MCF 10A (cell line): Measurements from ENCODE around the gene NATD1. TPM values are rescaled to one million over a fixed set of nuclear protein-coding genes. Genes with fewer than 3 reads are reported as not detected.

Source experiments
- BruUV-seq: library from RNA; stranded (reverse); fragments of 400-500 nt; replicated peaks from 2 replicates; lab custom pipeline; 2021; lab: Mats Ljungman, UMichigan
- CTCF ChIA-PET: fragments of 300-600 bp; sonication (Branson Sonifier 250); formaldehyde crosslinking; extraction: SDS; loops from one replicate; lab custom pipeline; 2021; ENCODE audit warnings: antibody characterized with exemption, inconsistent platforms; lab: Yijun Ruan, JAX
- POLR2A ChIA-PET: fragments of 300-600, 350-650 bp; sonication (Branson Sonifier 250); formaldehyde crosslinking; extraction: SDS; loops from one replicate; lab custom pipeline; 2020; ENCODE audit warnings: antibody characterized with exemption, inconsistent platforms; lab: Yijun Ruan, JAX
- DNase-seq: peaks from one replicate; pipeline ENCODE4 v3.0.0-alpha.2; 2018; ENCODE audit not compliant: unreplicated experiment
- H3K27ac Mint-ChIP-seq: one replicate; pipeline ENCODE4 v1.8.0; 2022; ENCODE audit warnings: mild to moderate bottlenecking, low read depth, mixed read lengths; ENCODE audit not compliant: unreplicated experiment
- H3K27me3 Mint-ChIP-seq: one replicate; pipeline ENCODE4 v1.8.0; 2022; ENCODE audit warnings: mixed read lengths; ENCODE audit not compliant: insufficient read depth, unreplicated experiment
- H3K36me3 Mint-ChIP-seq: one replicate; pipeline ENCODE4 v1.8.0; 2022; ENCODE audit warnings: mild to moderate bottlenecking, moderate library complexity, mixed read lengths; ENCODE audit not compliant: insufficient read depth, unreplicated experiment
- H3K4me1 Mint-ChIP-seq: one replicate; pipeline ENCODE4 v1.8.0; 2022; ENCODE audit warnings: mixed read lengths; ENCODE audit not compliant: insufficient read depth, unreplicated experiment
- H3K4me3 Mint-ChIP-seq: one replicate; pipeline ENCODE4 v1.8.0; 2022; ENCODE audit warnings: mild to moderate bottlenecking, moderate library complexity, mixed read lengths; ENCODE audit not compliant: unreplicated experiment
- H3K9me3 Mint-ChIP-seq: one replicate; pipeline ENCODE4 v1.8.0; 2022; ENCODE audit warnings: mixed read lengths; ENCODE audit not compliant: unreplicated experiment
- CTCF ChIP-seq: fragments of 200-600 bp; IDR thresholded peaks from one replicate; pipeline ENCODE4 v1.8.0; 2022; ENCODE audit warnings: antibody characterized with exemption, mild to moderate bottlenecking; ENCODE audit not compliant: unreplicated experiment
- intact Hi-C: fragments of 100-400 bp; cut with micrococcal nuclease; formaldehyde crosslinking; loops from 2 replicates; pipeline ENCODE4 v1.14.1; 2022
- total RNA-seq: library from RNA; stranded (reverse); gene quantifications from 2 replicates; pipeline ENCODE4 v1.2.3, GENCODE V29; 2022

Gene NATD1
- total RNA-seq, 1 experiment from 2014 or later, result 2.3 TPM

GRCh38 chr17:21284319-21285163 is 31.3 kb upstream of the NATD1 start, which contains the start of gene MAP2K3:
TSS of gene MAP2K3 (plus strand) at chr17:21284711. CDS start at chr17:21284921, 210 bp downstream.
- BruUV-seq, result TSS peak; percentile 49
- CTCF ChIA-PET, result interaction anchor here (0.6 to 2.8 kb wide), 7 partner anchors 13 to 229 kb away, joined by 3 to 22 read pairs (median 3); no protein-coding TSS in a partner anchor
- peak within 1 kb of the TSS; percentile 83 for H3K27ac Mint-ChIP-seq
- peak; percentile 99 for DNase-seq
- no peaks in the 10 kb centered on the region for H3K36me3 Mint-ChIP-seq
- POLR2A ChIA-PET, result interaction anchor here (0.7 to 4.1 kb wide), 7 partner anchors 8 to 241 kb away, joined by 3 to 47 read pairs (median 27); partner anchors contain the start of genes DHRS7B, NATD1, TMEM11 and USP22
- H3K4me3 Mint-ChIP-seq, result peak within 1 kb of the TSS; percentile 86
- H3K27me3 Mint-ChIP-seq, result no peaks in the 10 kb centered on the region
- intact Hi-C loops, result loop anchor here (5.0 kb wide), 1 partner anchor 72 kb away; the partner anchor contains the start of gene TMEM11
- no peak for TF ChIP-seq CTCF
- H3K9me3 Mint-ChIP-seq, result no peaks in the 10 kb centered on the region
- H3K4me1 Mint-ChIP-seq, result peaks cover 46% of the 10 kb centered on the region

GRCh38 chr17:21283482-21284318 is 30.5 kb upstream of the NATD1 start:
- peak overlapping the region; percentile 86 for H3K4me3 Mint-ChIP-seq
- no peaks in the 10 kb centered on the region for H3K27me3 Mint-ChIP-seq
- intact Hi-C loops, result loop anchor here (2.0 kb wide), 1 partner anchor 165 kb away; no protein-coding TSS in a partner anchor
- ChIA-PET POLR2A (interaction anchor here (0.6 to 0.7 kb wide), 2 partner anchors 20 to 266 kb away, joined by 3 to 4 read pairs; no protein-coding TSS in a partner anchor), CTCF (interaction anchor here (0.6 to 2.8 kb wide), 6 partner anchors 14 to 240 kb away, joined by 3 to 22 read pairs (median 3); no protein-coding TSS in a partner anchor)
- DNase-seq, result no peak
- no peak overlapping the region for H3K27ac Mint-ChIP-seq
- TF ChIP-seq CTCF, result no peak
- TSS peak; percentile 71 for BruUV-seq
- H3K9me3 Mint-ChIP-seq, result no peaks in the 10 kb centered on the region
- H3K36me3 Mint-ChIP-seq, result no peaks in the 10 kb centered on the region
- peaks cover 47% of the 10 kb centered on the region for H3K4me1 Mint-ChIP-seq

GRCh38 chr17:21282850-21283249 is 29.6 kb upstream of the NATD1 start:
- no peak overlapping the region for H3K27ac Mint-ChIP-seq
- H3K36me3 Mint-ChIP-seq, result no peaks in the 10 kb centered on the region
- H3K9me3 Mint-ChIP-seq, result no peaks in the 10 kb centered on the region
- peaks cover 45% of the 10 kb centered on the region for H3K4me1 Mint-ChIP-seq
- ChIA-PET CTCF (interaction anchor here (0.6 to 2.8 kb wide), 3 partner anchors 23 to 239 kb away, joined by 3 to 22 read pairs (median 5); no protein-coding TSS in a partner anchor), POLR2A (interaction anchor here (0.8 to 1.2 kb wide), 3 partner anchors 20 to 241 kb away, joined by 5 to 7 read pairs (median 5); partner anchors contain the start of gene USP22)
- intact Hi-C loops, result loop anchor here (2.0 kb wide), 1 partner anchor 164 kb away; no protein-coding TSS in a partner anchor
- BruUV-seq, result no TSS peak
- H3K27me3 Mint-ChIP-seq, result no peaks in the 10 kb centered on the region
- no peak for TF ChIP-seq CTCF
- no peak overlapping the region for H3K4me3 Mint-ChIP-seq
- no peak for DNase-seq
